B cell (primary cell): ENCODE data around the gene KRT34.

Experiments used
- EZH2 ChIP-seq: IDR thresholded peaks from 2 replicates; pipeline ENCODE4 v1.6.1; 2012; ENCODE audit warnings: borderline replicate concordance, low read depth, mild to moderate bottlenecking, moderate library complexity, low read length; ENCODE audit not compliant: insufficient read depth, poor library complexity, severe bottlenecking
- TF ChIP-seq, protein P1 (sequence below): fragments of 200-600 bp; IDR thresholded peaks from one replicate; pipeline ENCODE4 v1.8.0; 2022; ENCODE audit warnings: antibody characterized with exemption, mild to moderate bottlenecking

DNA sequence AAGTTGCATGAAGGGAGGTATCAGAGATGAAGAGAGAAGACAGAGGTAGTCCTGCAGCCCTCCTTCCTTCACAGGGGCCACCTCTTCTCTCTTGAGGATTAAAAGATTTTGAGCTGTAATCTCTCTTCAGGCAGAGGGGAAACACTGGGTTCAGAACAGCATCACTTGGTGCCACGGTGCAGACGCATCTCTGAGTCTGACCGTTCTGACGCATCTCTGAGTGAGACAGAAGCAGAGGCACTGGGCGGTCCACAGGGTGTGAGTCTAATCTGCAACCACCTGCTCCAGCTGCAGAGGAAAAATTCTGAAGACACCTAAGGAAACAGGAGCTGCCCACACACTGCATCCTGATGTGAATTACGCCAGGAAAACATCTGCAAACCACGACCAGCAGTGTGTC, 47.6 kb upstream of the KRT34 start:
- TF ChIP-seq, protein P1, sequence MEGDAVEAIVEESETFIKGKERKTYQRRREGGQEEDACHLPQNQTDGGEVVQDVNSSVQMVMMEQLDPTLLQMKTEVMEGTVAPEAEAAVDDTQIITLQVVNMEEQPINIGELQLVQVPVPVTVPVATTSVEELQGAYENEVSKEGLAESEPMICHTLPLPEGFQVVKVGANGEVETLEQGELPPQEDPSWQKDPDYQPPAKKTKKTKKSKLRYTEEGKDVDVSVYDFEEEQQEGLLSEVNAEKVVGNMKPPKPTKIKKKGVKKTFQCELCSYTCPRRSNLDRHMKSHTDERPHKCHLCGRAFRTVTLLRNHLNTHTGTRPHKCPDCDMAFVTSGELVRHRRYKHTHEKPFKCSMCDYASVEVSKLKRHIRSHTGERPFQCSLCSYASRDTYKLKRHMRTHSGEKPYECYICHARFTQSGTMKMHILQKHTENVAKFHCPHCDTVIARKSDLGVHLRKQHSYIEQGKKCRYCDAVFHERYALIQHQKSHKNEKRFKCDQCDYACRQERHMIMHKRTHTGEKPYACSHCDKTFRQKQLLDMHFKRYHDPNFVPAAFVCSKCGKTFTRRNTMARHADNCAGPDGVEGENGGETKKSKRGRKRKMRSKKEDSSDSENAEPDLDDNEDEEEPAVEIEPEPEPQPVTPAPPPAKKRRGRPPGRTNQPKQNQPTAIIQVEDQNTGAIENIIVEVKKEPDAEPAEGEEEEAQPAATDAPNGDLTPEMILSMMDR = no peak
- no peak for TF ChIP-seq EZH2
